GOT3 (cell line): ENCODE measurements around the gene CALML5.

Source experiments
- DNase-seq: peaks from one replicate; lab custom pipeline; 2025; ENCODE audit warnings: mixed read lengths; lab: John Stamatoyannopoulos, UW

Gene CALML5

GRCh38 chr10:5533098-5533731 is 33.8 kb upstream of the CALML5 start:
- no peak for DNase-seq

DNA sequence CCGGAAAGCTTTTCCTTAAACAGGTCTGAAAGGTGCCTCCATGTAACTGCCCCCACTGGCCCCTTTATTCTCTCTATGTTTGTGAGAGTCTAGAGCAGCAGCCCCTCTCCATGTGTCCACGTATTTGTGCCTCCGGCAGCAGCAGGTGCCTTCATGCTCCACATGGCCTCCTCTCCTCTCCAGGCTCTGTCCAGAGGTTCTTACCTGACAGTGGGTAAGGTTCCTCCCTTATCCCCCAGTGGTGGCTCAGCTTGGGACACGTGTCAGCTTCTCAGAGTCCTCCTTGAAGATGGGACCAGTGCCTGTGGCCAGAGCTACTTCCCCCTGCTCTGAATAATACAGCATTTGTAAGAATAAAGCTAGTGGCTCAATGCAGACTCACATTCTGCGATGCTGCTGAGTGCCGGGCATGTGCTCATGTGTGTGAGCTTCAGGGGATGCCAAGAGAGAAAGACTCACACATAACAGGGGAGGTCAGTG is 33.3 kb upstream of the CALML5 start:
- DNase-seq, result no peak

DNA sequence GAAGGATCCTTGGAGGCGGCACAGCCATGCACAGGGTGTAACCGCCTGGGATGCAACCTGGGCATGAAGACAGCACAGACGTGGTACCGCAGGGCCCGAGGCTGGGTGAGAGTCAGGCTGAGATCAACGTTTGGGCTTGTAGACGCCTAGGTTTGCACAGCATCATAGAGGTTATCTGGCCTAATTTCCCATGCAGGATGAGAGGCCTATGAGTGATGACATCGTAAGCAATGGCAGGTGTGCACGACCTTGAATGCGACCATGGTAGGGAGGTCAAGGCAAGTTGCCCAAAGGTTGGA is 32.9 kb upstream of the CALML5 start:
- no peak for DNase-seq

GRCh38 chr10:5531558-5532306 is 32.4 kb upstream of the CALML5 start:
- no peak for DNase-seq

GRCh38 chr10:5530846-5531557 is 31.6 kb upstream of the CALML5 start:
- DNase-seq, result no peak

- no peak for DNase-seq
Measured at GRCh38 chr10:5530412-5530806, 31.0 kb upstream of the CALML5 start.

DNA sequence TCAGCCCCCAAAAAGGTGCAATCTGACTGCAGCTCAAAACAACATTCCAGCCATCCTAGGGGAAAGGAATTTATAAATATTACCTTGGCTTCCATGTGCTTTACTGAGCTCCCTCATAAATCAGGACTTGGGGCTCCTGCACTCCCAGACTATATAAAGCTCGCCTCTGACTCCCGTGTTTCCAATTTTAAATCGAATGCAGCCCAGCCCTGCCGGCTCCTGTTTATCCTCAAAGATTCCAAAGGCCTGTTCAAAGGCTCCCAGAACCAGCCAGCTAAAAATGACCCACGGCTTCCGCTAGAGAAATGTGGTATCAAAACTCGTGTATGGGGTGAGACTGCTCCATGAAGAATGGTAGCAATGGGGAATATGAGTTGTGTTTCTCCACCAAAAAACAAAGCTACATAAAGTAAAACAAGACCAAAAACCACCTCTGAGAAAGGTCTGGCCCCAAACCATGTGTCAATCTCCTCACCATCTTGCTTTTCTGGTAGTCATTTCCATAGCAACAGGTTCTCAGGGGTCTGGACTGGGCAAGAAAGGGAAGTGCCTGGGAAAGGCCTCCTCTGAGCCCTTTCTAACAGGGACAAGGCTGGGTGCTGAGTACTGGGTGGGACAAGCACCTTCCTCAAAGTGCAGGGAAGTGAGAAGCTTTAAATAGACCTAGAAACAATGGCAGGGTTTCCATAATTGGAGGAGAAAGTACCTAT is 30.5 kb upstream of the CALML5 start:
- DNase-seq, result no peak

DNA sequence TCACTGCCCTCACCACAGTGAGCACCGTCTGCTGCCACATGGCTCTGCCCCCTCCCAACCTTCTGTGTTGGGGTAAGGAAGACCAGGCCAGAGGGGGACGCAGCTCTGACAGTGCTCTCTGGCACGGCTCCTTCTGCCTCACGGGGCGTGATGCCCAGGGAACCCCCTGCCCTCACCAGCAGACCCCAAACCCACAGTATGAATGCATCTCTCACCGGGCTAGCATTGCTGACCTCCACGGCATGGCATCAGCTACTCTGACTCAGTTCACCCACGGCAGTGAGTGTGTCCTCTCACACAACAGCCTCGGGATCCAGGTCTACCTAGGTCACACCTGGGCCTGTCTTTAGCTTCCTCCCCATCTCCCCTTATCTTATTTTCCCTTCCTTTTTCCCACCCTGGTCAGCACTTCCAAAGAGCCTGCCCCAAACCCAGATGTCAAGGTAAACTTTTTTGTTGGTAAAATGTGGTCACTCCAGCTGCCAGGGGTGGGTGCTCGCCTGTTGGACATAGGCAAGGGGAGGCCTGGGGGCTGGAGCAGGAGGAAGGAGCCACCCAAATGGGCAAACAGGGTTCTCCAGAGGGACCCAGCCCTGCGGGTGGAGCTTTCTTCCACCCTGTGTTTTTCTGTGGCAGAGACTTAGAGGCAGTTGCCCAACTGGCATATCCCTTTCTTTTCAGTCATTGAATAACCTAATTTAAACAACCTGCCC is 29.8 kb upstream of the CALML5 start:
- DNase-seq, result no peak

GRCh38 chr10:5527332-5528200 is 28.2 kb upstream of the CALML5 start:
- DNase-seq, result no peak

DNA sequence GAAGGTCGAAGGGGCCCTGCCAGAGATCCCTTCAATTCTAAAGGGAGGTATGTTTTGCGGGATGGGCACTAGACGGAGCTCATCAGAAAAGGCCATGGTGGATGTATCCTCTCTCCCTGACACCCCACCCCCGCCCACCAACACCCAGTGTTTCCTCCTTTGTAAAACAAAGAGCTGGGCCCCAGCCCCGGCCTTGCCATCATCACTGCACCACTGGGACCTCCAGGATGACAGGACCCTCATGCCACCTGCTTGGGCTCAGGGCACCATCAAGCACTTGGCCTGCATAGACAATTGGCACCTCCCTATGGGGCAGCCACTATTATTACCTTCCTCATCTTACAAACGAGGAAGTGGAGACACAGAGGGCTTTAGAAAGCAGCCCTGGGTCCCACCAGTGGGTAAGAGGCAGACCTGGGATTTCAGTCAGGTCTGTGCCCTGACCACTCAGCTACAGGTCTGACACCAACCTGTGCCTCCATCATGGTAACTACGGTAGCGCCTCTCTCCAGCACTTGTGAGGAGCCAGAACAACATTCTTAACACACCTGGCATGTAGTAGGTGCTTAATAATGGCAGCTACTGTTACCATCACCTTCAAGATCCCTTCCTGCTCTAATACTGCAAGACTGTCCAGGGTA is 27.4 kb upstream of the CALML5 start:
- no peak for DNase-seq

DNA sequence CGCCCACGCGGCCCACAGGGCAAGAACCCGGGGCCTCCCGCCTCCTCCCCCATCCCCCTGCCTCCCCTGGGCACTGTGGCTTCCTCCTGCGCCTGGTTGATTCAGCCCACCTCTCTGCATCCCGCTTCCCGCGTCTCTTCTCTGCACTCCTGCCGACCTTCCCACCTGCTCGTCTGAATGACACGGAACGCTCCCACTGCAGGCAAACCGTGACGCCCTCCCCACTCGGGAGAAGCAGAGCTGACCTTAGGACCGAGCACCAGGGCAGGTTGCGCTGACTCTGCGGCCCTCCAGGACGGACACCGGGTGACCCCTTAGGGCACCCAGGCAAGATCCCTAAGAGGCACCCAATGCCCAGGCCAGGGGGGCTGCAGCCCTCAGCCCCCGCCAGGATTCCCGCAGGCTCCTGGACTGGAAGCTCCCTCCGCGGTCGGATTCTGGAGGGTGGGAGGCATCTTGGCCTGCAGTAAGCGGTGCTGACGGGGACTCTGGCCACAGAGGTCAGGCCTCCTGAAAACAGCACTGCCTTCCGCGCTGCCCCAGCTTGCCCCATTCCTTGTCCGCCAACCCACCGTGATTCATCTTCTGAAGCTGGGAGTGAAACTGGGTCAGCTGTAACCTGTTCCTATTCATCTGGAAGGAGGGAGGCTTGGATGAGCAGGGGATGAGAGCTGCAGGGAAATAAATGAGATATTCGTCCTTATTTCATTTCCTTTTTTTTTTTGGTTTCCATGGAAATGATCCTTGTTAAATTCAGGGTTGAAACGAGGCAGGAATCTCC is 26.4 kb upstream of the CALML5 start:
- DNase-seq, result no peak

DNA sequence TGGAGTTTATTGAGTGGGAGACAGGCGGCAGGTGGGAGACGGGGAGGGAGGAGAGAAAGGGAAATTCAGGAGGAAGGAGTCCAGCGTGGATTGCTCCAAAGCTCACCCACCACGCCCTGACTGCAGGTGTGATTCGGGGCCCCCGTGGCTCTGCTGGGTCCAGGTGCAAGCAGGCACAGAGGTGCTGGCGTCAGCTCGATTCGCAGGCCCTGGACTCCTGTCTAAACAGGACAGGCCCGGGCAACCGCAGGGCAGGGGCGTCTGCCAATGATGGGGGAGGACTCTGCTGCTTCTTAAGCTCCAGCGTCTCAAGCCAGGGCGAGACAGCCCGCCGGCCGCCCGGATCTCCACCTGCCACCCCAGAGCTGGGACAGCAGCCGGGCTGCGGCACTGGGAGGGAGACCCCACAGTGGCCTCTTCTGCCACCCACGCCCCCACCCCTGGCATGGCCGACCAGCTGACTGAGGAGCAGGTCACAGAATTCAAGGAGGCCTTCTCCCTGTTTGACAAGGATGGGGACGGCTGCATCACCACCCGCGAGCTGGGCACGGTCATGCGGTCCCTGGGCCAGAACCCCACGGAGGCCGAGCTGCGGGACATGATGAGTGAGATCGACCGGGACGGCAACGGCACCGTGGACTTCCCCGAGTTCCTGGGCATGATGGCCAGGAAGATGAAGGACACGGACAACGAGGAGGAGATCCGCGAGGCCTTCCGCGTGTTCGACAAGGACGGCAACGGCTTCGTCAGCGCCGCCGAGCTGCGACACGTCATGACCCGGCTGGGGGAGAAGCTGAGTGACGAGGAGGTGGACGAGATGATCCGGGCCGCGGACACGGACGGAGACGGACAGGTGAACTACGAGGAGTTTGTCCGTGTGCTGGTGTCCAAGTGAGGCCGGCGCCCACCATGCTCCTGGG is 25.5 kb upstream of the CALML5 start, which contains the start of gene CALML3:
Gene CALML3 (plus strand): TSS at position 321 of the 920 bp plus-strand sequence. CDS start 125 bp downstream, at position 446.
- no peak for DNase-seq

GRCh38 chr10:5523796-5524574 is 24.6 kb upstream of the CALML5 start:
- no peak for DNase-seq

GRCh38 chr10:5522913-5523560 is 23.7 kb upstream of the CALML5 start:
- no peak for DNase-seq

- DNase-seq, result no peak
Measured at GRCh38 chr10:5519054-5519453, 19.7 kb upstream of the CALML5 start.

GRCh38 chr10:5518143-5518542 is 18.8 kb upstream of the CALML5 start:
- no peak for DNase-seq

GRCh38 chr10:5517546-5517945 is 18.2 kb upstream of the CALML5 start:
- no peak for DNase-seq
